Activated CD4-positive, alpha-beta T cell treated with anti-CD3 and anti-CD28 coated beads, Interleukin-2, Interleukin-4, amounts not matched to agents 100 ng/mL and 50 ng/mL, durations not matched to agents 16 hours and 8 hours (primary cell): ENCODE measurements around the gene LEF1.

Source experiments
- DNase-seq: peaks from one replicate; pipeline ENCODE4 v3.0.0-alpha.2; 2020; ENCODE audit warnings: low spot score

The LEF1 gene

DNA sequence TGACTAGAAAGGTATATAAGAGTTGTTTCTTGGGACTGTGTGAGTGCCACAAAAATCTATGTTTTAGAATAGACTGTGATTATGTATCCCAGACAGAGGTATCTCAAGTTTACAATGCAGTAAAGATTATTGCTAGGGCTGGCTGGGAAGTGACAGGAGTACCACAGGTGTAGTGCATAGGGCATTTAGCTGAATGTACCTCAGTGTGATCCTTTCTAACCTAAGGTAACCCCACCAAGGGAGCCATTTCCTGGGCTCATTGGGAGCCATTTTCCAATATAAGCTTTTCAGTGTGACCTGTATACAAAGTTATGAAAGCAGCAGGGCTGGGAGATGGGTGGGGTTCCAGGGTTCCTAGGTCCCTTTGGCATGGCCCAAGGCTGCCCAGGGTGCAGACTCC lies 6.1 kb upstream of the LEF1 start:
- DNase-seq: no peak

DNA sequence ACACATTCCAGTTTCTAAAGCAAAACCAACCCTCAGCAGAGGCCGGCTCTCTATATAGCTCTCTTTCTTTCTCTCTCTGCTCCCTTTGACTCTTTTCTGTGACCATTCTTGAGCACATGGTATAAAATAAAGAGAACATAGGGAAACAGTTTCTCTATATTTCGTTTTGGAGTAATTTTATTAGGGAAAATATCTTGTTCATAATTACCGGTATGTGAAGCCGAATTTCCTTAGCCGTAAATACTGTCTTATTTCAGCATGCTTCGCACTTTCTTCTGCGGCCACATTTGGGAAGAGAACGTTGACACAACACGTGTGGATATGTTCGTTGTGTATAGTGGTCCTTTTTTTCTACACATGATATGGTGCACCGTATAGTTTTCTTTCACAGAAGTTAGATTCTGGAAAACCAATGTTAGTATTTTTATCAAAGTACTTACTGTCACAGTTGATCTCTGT lies 4.9 kb upstream of the LEF1 start:
- DNase-seq: no peak

DNA sequence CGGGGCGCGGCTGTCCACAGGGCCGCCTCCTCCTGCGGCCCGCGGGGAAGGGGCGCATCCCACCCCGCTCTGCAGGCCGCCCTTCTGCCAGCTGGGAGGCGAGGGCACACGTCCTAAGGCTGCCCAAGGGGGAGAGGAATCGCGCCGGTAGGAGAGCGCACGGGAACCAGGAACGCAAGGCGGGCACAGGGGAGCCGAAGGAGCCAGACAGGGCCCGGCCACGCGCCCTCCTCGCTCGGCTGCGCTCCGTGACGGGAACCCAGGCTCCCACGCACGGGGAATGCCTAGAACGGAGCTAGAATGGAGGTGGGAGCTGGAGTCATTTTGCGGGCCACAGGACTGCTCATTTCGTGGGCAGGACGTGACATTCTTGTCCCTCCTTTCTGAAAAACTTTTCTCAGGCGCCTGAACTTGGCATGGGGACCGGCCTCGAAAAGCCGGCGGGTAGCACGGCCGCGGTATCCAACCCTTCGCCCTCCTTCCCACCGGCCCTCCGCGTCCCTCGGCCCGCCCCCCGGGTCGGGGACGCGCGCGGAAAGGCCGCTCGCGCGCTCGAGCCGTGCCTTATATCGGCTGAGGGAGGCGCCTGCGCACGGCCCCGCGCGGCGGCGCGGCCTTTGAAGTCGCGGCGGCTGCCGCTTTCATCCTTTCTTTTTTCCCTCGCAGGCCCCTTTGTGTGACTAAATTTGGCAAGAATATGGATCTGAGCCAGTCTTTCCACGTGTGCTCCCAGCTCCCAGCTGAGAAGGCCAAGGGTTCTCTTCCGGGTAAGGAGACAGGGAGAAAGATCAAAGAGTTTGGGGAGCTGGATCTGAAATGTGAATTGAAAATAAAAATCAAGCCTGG lies 4.2 kb upstream of the LEF1 start:
- peak; percentile 64 for DNase-seq

DNA sequence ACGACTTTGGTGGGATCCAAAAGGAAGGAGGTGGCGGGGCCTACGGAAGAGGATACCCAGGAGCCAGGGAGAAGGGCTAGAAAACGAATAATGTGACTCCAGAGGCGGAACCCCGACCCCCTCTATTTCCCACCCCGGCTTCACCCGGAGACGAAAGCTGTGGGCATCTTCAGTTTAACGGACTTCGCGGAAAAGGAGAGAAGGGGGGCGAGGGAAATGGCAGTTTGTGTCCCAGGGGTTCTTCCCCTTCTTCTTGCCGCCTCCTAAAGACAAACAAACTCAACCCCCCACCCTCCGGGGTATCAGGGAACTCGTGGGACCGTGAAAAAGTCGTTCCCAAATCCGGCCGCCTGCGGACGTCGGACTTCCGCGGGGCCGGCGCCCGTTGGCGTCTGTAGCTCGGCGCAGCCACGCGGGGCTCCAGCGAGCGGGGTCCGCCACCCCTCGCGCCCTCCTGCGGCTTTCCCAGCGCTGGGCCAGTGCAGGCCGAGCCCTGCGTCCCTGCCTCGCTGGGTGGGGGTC lies 3.6 kb upstream of the LEF1 start:
- DNase-seq: no peak

DNA sequence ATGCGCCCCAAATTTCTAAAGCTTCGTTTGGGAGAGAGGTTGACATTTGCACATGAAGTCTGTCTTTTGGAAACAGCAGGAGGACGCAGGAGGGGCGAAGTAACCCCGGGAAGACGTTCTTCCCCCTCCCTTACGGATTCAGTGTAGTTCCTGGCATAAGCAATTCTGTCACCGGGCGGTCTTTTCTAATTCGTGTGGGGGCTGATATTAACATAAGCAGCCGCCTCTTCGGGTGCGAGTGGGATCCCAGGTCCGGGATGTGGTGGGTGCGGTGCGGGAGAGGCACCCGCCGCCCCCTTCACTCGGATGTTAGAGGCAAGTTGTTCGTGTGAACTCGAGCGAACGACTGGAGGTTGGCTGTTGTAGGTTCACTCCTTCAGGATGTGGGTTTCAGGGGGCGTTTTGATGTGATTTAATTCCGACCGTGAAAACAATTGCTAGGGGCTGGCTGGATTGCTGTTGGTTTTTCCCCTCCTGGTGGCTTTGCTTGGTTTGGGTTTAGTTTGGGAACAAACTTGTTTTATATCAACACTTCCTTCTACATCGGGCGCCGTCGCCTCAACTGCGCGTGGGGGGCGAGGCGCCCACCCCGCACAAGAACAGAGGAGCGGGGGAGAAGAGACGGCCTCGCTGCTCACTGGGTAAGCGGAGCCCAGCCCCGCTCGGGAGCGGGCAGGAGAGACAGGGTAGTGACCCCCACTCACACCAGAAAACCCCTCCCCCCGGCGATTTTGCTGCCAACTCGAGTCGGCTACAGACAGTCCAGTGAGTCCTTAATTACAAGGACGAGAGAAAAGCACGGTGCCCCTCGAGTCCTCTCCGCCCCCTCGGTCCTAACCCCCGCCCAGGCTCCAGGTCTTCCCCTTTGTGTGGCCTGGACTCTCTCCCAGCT lies 2.9 kb upstream of the LEF1 start:
- DNase-seq: no peak

DNA sequence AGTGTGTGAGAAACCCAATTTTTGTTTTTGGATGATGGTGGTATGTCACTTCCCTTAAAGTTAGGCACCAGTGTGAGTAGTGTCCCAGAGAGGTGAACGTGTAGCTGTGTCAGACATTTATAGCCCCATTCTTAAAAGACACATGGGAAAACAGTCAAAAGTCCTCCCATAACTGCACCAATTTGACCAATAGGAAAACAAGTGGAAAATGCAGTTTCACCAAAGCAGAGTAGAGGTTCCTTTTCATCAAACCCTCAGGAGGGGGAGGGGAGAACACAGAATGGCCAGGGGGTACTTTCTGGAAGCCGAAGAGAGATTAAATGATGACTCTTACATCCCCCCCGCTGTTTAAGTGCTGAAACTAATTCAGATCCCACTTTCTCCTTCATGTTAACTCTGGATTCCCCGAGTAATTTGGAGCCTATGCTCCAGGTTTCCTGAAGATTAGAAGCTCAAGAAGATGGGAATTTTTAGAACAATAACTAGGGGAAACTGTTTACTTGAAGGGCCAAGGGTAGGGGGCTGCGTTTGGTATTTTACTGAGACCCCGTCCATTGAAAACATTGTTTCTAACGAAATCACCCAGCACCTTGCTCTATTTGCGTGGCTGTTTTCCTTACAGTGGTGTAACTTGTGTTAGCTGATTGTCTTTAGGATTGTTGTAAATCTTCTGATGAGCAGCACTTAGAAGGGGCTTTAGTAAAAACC lies 2.1 kb upstream of the LEF1 start:
- no peak for DNase-seq

DNA sequence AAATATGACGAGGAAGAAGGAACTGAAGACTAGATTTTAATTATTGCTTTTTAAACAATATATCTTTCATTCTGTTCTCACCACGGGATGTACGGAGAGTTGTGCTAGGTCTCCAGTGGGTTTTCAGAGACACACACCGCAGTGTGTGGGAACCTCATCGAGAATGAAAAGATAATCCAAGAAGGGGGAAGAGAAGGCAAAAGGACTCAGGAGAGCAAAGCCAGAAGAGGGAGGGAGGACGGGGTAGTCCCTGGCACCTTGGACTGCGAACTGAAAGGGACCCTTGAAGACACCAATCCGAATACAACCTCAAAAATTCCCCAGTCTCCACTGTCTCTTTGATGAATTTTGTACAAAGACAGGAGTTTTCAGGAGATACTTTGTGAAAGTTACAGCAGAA lies 932 bp upstream of the LEF1 start:
- no peak for DNase-seq

DNA sequence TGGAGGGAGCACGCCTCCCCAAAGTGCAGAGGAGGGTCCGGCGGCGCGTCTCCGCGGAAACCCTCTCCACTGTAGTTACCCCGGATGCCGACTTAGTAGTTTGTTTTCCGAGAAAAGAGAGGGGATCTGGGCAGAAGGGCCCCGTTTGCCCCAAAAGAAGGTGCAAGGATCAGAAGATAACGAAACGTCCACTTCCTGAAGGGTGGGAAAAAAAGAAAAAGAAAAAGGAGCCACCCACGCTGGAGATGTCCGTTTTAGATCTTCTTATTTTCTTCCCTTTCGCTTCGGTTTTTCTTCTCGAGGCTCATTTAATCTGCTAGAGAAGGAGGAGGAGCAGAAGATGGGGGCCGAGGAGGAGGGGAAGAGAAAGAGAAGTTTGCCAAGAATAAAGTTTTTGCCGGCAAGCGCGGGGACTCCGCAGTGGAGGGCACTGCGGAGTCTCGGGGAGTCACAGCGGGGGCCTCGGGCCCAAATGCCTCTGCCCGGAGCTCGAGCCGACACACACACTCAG lies 517 bp downstream of the LEF1 start:
- DNase-seq: no peak

DNA sequence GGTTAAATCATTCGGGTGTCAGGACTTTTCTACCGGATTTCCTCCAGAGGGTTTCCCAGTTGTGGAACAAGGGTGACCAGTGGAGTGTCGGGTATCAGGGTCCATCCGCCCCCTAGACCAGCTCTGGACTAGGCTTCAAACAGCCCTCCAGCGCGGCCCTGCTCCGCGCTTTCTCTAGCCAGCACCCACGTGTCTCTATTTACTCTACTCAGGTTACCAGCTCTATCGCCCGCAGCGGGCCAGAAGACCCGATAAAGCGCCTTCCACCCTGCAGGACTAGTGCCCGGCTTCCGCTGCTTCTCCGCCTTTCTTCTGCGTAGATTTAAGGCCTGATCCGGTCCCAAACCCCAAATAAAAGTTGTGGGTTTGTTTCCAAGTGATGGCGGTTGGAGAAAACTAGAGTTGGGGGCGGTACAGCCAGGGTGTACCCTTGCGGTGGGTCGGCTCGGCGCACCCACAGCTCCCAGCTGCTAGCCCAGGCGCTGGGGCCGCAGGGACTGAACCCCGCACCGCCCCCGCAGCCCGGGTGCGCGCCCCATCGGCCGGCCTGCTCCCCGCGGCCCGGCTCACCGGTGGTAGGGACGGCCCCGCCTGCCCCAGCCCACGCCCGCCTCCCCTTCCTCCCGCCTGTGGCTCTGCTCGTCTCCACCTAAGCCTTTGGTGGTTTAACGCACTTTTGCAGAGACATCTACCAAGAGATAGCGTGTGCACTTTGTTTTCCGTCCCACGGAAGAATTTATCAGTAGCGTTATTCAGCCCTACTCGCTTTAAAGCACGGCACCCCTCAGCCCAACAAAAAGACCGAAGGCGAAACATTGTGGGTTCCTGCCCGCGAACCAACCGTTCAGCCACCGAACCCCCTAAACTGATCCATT lies 2.1 kb downstream of the LEF1 start:
- DNase-seq: peak; percentile 62

DNA sequence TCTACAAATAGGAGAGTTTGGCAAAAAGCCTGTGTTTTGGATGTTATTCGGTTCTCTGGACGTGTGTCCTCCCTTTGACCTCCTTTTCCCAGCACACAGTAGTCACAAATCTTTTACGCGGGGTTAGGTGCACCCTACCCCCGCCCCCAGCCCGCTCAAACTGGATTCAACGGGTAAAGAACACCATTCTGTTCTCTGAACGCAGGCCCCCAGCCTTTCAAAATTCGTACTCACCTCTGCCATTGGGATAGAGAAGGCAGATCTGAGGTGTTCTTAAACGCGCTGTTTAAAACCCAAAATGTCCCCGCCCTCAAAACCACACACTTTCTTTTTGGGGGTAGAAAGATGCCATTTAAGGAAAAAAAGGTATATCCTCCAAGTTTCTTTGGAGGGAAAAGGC lies 2.7 kb downstream of the LEF1 start:
- no peak for DNase-seq

DNA sequence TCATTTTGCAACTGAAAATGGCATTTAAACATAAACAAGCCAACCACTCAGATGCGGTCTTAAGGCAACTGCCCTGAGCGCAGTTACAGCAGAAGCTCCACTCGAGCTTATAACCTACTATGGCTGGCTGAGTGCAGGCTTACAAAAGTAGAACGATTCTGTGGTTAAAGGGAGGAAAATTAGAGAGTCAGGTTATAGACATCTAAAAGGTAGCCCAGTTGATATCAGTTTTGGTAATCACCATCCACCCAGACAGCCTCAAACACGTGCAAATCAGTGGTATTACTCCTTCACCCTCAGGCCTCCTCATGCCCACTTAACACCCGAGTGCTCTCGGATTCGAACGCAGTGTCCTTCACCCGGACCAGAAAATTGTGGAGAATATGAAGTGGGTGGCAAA lies 3.1 kb downstream of the LEF1 start:
- no peak for DNase-seq

DNA sequence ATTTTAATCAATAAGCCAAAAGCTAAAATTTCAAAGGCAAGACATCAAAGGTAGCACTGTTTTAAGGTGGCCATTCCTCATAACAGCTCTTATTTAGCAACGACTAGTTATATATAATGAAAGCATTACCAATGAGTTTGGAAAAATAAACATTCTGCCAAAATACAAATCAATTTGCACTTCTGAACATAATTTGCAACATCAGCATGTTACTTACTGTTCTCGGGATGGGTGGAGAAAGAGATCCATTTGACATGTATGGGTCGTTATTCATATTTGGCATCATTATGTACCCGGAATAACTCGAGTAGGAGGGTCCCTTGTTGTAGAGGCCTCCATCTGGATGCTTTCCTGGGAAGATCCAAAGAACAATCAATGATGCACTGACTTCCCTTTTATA lies 5.4 kb downstream of the LEF1 start:
- no peak for DNase-seq

DNA sequence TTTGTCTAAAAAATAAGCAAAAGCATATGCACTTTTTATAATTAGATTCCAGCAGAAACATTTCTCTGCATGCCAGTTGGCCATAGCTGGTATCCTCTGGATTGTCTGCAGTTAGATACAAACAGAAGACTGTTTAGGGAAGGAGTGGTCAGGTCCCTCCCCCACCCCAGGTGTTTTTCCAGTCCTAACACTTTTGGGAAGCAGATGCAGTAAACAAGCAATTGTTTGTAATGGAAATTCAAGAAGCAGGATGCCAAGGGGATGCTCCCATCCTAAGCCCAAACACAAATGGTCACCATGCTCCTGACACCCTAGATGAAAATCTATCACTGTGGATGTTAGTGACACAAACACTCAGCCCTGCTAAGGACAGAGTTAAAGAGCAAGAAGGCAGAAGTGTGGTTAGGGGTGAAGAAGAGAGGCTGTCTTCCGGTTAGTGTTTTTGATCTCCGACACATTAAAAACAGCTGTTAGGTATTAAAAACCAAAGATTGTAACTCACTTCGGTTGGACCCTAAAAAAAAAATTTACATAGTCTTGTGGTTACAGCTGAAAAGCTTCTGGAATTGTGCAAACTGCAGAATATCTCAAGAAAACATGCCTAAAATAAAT lies 7.9 kb downstream of the LEF1 start:
- no peak for DNase-seq

DNA sequence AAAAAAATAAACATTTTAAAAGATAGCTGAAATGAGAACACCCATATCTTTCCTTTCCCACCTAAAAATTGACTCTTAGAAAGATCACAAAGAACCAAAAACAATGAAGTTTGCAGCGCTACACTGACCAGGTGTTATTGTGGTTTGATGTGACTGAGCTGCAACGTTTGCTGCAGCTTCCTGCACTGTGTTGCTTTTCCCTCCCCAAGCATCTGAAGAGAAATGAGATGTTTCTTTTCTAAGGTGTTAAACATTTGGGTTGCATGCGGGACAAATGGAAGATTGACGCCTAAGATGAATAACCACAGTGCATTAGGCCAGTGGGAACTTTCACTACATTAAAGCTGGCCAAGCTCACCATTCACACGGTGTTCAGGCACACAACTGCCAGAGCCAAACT lies 8.9 kb downstream of the LEF1 start:
- DNase-seq: no peak

DNA sequence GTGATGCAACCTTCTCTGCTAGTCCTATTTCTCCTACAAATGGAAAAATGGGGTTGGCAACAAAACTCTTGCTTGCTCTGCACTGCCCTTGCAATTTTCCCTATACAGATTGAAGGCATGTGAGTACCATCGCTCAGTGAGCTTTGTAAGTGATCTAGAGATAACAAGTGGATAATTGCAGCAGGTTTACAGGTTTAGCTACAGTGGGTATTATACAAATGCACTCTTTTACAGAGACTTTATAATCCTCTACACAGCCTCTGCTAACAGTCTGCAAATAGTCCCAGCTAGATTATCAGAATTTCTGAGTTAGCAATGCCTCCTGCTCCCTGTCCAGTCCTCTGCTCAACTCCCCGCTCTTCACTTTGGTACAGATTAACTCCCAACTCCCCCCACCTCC lies 11.1 kb downstream of the LEF1 start:
- no peak for DNase-seq

DNA sequence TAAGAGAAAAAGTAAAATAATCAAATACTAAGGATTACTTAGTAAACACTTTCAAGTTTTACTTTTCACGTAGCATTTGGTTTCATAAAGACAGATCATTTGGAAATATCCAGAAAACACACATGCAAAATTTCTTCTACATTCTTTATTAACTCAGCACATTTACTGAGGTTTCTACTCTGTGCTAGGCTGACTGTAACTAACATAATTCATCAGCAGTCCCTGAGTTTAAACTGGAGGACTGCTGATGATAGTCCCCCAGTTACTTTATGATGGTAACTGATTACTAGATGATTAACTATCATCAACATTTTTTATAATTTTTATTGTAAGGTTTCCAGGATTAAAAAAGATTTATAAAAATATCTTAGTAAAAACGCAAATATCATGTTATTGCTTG lies 12.3 kb downstream of the LEF1 start:
- no peak for DNase-seq

DNA sequence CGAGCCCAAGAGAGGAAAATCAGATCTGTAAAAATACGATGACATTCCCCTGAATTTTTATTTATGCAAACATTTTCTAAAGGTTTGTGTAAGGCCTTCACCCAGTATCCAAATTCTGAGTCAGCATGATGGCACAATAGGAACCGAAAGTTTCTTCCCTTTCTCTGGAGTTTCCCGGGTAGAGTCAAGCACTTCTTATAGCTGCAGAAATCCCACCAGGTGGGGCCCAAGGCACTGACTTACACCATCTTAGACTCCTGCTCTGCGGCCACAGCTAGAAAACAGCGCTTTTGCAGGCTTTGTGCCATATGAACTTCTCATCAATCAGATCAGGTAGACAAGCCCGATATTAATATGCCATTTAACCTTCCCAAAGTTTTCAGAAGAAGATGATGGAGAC lies 13.4 kb downstream of the LEF1 start:
- DNase-seq: no peak

DNA sequence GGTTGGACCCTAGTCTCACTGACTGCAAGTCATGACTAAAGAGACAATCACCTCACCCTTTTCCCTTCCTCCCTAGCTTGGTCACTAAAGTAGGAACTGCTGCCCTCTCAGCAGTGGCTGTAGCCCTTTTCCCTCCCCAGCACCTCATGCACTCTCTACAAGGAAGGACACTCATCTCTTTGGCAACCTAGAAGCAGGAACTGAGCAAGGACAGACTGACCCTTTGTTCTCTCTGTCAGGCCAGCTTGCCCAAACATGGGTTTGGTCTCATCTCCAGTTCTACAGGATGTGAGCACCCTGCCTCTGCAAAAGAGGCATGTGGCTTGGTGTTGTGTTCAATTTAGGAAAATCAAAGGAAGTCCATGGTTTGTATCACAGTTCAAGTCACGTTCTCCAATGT lies 15.8 kb downstream of the LEF1 start:
- no peak for DNase-seq

DNA sequence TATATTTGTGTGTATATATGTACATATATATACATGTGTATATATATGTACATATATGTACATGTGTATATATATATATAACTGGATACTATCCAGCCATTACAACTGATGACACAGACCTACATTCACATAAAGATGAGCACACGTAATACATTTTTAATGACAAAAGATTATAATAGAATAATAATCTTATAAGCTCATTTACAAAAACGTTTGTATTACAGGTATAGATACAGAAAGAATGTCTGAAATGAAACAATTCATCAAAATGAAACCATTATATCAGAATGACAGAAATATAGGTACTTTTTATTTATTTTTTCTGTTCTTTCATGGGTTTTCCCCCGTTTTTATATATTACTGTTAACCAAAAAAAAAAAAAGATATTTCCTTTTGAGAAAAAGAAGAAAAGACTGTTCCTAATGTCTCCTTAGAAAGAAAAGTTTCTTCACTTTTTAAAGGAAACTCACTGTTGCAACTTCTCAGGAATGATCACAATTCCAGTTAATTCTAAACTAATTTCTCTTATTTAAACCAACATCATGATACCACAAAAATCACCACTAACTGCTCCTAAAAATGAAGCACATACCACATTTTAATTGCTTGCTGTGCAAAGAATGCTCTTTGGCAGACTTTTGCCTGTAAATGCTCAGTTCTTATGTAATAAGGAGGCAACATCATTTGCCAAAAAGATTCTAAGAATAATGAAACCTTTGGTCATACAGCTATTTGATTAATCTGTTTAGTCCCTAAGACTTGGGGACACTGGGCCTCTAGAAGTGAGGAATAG lies 18.9 kb downstream of the LEF1 start:
- no peak for DNase-seq

DNA sequence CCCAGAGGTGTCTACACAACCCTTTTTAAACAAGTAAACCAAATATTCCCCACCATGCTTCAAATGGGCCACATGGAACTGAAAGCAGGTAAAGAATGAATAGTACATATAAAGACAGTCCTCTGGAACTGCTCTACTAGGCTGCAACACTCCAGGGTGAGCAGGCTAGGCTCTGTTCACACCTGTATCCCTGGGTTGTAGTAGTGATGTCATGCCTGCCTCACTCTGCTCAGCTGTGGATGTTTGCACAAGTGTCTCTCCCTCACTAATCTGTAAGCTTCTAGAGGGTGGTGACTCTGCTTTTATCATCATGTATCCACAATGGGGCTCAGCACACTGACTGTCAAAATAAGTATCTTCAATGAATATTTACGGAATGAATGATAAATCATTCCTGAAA lies 20.4 kb downstream of the LEF1 start:
- no peak for DNase-seq
